ENCODE measurements around the gene CABCOCO1.

The CABCOCO1 gene

DNA sequence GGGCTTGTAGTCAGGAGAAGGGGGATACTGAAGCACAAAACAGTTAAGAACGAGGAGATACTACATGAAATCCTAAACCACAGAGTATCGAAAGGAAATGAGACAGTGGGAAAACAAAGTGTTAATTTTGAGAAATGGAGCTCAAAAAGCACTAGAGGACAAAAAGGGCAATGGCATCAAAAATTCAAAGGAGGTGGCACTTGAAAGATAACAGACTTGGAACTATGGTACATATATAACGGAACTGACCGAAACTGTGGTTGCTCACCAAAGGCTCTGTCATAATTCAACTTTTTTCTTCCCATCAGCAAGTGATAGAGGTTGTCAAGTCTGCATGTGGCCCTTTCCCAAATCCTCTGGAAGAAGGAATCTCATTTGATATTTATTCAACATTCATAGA, 97.0 kb downstream of the CABCOCO1 start:
- DNase-seq, result no peak

DNA sequence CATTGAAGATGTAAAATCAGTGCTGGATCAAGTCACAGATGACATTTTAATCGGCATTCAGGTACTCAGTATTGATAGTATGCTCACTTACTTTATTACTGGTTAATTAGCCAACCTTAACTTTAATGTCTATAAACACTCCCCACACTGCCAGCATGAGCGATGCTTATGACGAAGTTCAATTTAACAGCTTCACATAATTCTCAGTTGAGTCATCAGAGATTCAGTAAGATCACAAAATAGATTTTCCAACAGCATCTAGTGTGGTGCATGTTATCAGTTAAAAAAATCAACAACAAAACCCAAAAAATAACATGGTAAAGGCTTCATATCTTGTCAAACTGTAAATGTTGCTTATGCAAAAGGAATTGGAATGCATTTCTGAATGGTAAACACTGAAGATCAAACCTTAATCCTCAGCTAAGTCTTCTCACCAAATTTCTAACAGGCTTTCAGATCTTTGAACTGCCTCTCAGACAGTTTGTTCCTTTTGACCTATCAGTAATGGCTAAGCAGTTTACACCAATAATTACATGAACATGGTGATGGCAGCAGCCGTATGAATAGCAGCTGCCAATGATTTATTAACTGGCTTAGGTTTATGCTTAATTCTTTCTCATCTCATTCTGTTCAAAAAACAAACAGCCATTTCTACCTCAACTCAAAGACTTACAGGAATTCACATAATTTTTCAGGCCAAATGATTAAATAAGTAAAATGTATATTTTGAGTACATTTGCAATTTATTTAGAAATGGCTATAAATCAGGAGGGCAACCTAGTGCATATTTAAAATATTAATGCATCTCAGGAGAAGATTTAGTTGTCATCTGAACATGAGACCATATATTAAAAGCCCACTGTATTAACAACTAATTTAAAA, 98.5 kb downstream of the CABCOCO1 start:
- no peak for DNase-seq

- DNase-seq, result no peak
Measured at GRCh38 chr10:61761825-61762217, 99.1 kb downstream of the CABCOCO1 start.

- no peak for DNase-seq
Measured at GRCh38 chr10:61763778-61764177, 101.0 kb downstream of the CABCOCO1 start.

DNA sequence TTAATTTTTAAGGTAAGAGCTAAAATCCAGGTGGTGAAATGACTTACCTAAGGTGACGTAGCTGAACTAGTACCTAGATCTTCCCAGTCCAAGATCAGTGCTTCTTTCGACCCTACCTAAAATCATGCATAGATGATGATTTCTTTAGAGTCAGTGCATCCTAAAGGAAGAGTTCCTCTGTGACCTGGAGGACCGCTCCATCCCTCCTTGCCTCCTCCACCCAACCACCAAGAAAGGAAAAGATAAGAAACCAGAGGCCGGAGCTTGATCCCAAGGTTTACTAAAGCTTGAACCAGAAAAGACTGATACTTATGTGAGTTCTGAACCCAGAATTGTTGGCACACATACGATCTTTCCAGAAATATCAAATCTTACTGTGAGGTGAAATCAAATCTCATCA, 101.8 kb downstream of the CABCOCO1 start:
- DNase-seq, result no peak

GRCh38 chr10:61765176-61766087, 102.7 kb downstream of the CABCOCO1 start:
- peak; percentile 5 for DNase-seq

GRCh38 chr10:61766927-61767326, 104.2 kb downstream of the CABCOCO1 start:
- DNase-seq, result no peak

DNA sequence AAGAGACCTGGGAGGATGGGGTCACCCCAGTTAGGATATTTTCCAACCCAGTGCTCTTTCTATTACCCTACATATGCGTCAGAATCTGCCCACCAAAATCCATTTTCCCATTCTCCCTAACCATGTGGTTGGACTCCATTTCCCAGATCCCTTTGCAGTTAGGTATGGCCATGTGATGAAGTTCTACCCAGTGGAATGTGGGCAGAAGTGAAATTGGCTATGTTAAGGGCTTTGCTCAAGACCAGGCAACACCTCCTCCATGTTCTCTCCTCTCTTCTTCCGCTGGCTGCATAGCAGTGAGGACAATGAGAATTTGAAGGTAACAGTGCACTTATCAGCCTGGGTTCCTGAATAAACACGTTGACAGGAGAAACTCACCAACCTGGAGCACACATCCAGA, 111.3 kb downstream of the CABCOCO1 start:
- DNase-seq, result no peak

- DNase-seq, result no peak
Measured at GRCh38 chr10:61775111-61775510, 112.4 kb downstream of the CABCOCO1 start.

DNA sequence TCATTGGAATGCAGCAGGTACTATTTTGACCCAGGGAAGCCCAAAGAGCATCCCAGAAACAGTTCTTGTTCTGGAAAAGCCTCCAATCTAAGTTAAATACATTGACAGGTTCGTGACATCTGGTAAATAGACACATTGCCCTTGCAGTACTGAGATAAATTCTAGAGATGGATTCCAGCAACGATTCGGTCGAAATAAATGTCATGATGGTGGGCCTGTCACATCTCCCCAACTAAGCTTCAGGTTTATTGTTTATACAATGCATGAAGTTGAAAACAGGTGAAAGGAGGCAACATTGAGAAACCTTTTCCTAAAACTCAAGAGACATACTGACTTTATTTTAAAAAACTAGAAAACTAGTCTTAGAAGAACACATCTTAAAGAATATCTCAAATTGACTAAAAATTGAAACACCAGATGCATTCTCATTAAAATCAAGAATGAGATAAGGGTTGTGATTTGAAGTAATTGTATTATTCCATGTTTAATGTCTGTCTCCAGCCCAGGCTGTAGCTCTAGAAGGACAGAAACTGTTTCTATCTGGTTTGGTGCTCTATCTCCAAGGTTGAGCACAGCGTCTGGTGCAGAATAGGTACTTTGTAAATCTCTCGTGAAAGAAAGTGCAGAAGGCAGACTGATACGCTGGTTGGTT, 114.0 kb downstream of the CABCOCO1 start:
- no peak for DNase-seq

- no peak for DNase-seq
Measured at GRCh38 chr10:61778137-61778536, 115.4 kb downstream of the CABCOCO1 start.

DNA sequence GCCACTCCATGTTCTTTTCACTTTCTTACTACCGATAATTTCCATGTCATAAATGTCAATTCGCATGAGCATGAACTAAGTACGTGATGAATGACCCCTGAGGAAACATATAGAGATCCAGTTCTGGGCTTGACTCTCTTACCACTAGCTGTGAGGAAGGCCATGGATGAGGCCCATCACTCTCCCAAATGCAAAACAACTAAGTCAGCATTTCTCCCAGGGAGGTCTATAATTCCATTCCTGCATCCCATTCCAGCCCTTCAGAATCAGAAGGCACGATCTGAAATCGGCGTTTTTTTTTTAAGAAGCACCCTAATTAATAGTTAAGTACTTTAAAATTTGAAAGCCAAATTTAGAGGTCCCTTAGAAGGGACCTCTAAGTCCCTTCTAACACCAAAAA, 116.5 kb downstream of the CABCOCO1 start:
- DNase-seq, result no peak

DNA sequence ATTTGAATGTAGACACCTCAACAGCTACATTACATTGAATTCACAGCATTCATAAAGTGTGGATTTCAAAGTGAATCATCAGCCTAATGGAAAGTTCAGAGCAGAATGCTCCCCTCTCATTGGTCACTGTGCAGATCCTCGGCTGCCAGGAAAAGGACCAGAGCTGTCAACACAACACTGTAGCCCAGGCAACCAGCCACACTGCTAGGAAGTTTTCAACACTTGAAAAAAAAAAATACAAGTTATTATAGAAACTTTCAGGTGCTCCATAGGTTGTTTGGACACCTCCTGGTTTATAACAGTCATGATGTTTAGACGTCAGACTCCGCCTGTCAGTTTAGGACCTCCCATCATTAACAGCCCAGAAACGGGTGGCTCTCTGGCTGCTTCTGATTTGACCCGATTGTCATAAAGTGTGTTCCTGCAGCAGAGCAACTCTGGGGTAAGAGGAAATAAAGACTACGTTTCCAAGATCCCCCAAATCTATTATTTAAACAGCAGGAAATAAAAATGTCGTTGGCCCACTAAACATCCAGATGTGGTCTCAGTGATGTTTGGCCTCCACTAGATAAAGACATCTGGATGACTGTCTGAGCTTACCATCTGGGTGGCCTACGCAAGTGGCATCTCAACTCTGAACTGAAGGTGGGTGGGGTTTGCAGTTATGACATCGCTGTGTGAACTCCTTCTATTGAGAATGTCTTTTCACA, 117.4 kb downstream of the CABCOCO1 start:
- no peak for DNase-seq

DNA sequence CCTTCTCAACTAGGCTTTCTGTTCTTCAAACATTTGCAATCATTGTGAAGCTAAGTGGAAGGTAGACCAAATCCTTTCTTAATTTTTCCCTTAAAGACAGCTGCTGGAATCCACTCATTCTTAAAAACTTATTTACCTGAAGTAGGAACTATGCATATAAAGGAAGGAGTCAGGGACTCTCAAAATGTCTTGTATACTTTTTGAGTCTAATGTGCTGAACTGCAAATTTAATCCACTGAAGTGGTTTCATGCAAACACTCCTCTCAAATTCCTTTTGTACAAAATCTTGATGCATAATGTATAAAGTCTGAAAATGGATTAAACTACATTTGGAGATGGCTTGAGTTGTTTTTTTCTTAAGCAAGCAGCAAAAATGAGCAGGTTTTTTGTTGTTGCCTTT, 118.0 kb downstream of the CABCOCO1 start:
- no peak for DNase-seq

- no peak for DNase-seq
Measured at GRCh38 chr10:61781969-61782403, 119.3 kb downstream of the CABCOCO1 start.

GRCh38 chr10:61784354-61785133, 121.8 kb downstream of the CABCOCO1 start:
- no peak for DNase-seq

DNA sequence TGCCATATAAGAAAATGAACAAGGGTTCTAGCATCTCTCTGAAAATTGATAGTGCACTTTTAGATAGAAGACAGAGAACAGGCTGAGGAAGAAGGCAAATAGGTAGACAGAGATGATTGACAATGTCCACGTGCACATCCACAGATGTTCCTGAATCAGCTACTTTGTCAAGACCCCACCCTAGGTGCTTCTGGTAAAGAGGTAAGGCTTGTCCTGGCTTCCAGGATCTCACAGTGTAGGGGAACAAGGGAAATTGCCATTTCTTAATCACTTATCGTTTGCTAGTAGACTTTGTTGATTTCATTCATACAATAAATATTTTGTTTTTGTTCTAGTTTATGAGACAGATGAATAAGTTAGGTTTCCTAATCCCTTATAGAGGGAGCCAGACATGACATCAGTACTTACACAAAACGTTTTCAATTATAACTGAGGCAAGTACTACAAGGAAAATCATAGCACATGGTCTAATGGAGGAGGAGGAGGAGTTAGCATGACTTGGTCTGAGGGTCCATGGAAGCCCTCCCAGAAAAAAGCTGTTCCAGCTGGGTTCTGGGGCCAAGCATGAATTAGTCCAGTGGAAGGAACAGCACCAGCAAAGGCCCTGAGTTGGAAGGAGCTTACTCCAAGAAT, 122.9 kb downstream of the CABCOCO1 start:
- no peak for DNase-seq

DNA sequence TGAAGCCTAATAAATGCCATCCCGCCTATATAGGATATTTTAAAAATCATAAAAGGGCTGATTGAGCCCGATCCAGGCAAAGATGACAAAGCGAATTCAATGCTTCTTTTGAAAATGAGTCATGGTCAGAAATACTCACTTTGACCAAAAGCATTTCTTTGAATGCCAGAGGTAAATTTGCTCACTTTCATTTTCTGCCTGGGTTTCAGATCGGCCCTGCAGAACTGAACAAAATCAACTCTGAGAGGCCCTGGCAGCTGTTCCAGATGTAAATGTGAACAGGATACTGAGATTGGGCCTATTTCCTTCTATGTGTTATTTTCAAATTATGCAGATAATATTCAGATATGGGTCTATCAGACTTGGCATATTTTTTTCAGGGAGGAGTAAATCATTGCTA, 124.0 kb downstream of the CABCOCO1 start:
- DNase-seq, result no peak

DNA sequence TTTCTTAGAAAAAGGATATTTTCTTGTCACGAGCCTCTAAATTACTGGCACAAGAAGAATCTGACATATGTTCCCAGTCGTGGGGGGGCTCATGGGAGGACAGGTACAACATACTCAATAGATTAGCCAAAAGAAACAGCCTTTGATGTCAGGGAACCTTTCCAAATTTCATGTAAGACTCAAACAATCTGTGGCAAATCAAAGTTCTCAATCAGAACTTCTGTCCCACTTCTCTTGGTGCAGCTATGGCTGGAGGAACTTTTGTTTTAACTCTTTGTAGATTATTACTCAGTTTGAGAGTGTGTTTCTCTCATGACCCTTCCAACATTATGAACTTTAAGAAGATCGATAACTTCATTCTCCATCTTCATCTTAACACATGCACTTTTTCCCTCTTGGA, 124.4 kb downstream of the CABCOCO1 start:
- no peak for DNase-seq

- no peak for DNase-seq
Measured at GRCh38 chr10:61789031-61789430, 126.3 kb downstream of the CABCOCO1 start.

- no peak for DNase-seq
Measured at GRCh38 chr10:61791216-61791615, 128.5 kb downstream of the CABCOCO1 start.
